SK-N-SH treated with all-trans-retinoic acid at 6 μM for 48 hours (cell line): ENCODE results near the gene COQ10A.

ENCODE experiments used
- ATAC-seq: fragments of 200-7000 bp; cut with Tn5 transposase; 3 replicates; pipeline ENCODE4 v1.9.1; 2020; ENCODE audit warnings: mild to moderate bottlenecking, moderate library complexity
- ARNTL ChIP-seq: fragments of 450-650 bp; formaldehyde crosslinking; IDR thresholded peaks from 2 replicates; pipeline ENCODE4 v1.5.0; 2020; ENCODE audit warnings: low read depth, mild to moderate bottlenecking, moderate library complexity, borderline replicate concordance
- BACH2 ChIP-seq: fragments of 250-450 bp; sonication (Bioruptor Pico); IDR thresholded peaks from 2 replicates; pipeline ENCODE4 v1.9.0; 2021; ENCODE audit warnings: mild to moderate bottlenecking, borderline replicate concordance
- CSDC2 ChIP-seq: fragments of 250-450 bp; sonication (Bioruptor Pico); IDR thresholded peaks from 2 replicates; pipeline ENCODE4 v1.5.0; 2020; ENCODE audit warnings: mild to moderate bottlenecking, moderate library complexity
- CSRNP3 ChIP-seq: fragments of 250-450 bp; sonication (Bioruptor Pico); IDR thresholded peaks from 2 replicates; pipeline ENCODE4 v1.5.1; 2021; ENCODE audit warnings: mild to moderate bottlenecking, moderate library complexity
- ESRRG ChIP-seq: fragments of 250-450 bp; sonication (Bioruptor Pico); IDR thresholded peaks from 2 replicates; pipeline ENCODE4 v1.6.1; 2021; ENCODE audit warnings: mild to moderate bottlenecking
- GLIS3 ChIP-seq: fragments of 250-450 bp; sonication (Bioruptor Pico); IDR thresholded peaks from 2 replicates; pipeline ENCODE4 v1.5.0; 2020; ENCODE audit warnings: mild to moderate bottlenecking, moderate library complexity
- ISL1 ChIP-seq: fragments of 250-450 bp; sonication (Bioruptor Pico); IDR thresholded peaks from 2 replicates; pipeline ENCODE4 v2.1.2; 2022; ENCODE audit warnings: mild to moderate bottlenecking, moderate library complexity
- OSR1 ChIP-seq: fragments of 250-450 bp; sonication (Bioruptor Pico); IDR thresholded peaks from 2 replicates; pipeline ENCODE4 v1.8.0; 2022; ENCODE audit warnings: moderate library complexity, mild to moderate bottlenecking, inconsistent platforms
- PATZ1 ChIP-seq: fragments of 250-450 bp; sonication (Bioruptor Pico); IDR thresholded peaks from 2 replicates; pipeline ENCODE4 v1.8.0; 2020; ENCODE audit warnings: mild to moderate bottlenecking, moderate library complexity, borderline replicate concordance
- POU6F1 ChIP-seq: fragments of 250-450 bp; sonication (Bioruptor Pico); IDR thresholded peaks from 2 replicates; pipeline ENCODE4 v1.8.0; 2021; ENCODE audit warnings: low read depth, mild to moderate bottlenecking, moderate library complexity, borderline replicate concordance
- PPARA ChIP-seq: fragments of 250-450 bp; sonication (Bioruptor Pico); IDR thresholded peaks from 2 replicates; pipeline ENCODE4 v1.5.0; 2020; ENCODE audit warnings: mild to moderate bottlenecking, borderline replicate concordance
- RARB ChIP-seq: fragments of 250-450 bp; sonication (Bioruptor Pico); IDR thresholded peaks from 2 replicates; pipeline ENCODE4 v1.8.0; 2021; ENCODE audit warnings: mild to moderate bottlenecking, moderate library complexity
- SNAI2 ChIP-seq: fragments of 250-450 bp; sonication (Bioruptor Pico); IDR thresholded peaks from 2 replicates; pipeline ENCODE4 v1.5.0; 2020; ENCODE audit warnings: mild to moderate bottlenecking, moderate library complexity
- TCF4 ChIP-seq: fragments of 250-450 bp; sonication (Bioruptor Pico); IDR thresholded peaks from 2 replicates; pipeline ENCODE4 v1.8.0; 2021; ENCODE audit warnings: mild to moderate bottlenecking, moderate library complexity, borderline replicate concordance
- TOX ChIP-seq: fragments of 250-450 bp; sonication (Bioruptor Pico); IDR thresholded peaks from 2 replicates; pipeline ENCODE4 v1.8.0; 2021; ENCODE audit warnings: mild to moderate bottlenecking, moderate library complexity, borderline replicate concordance
- TSHZ2 ChIP-seq: fragments of 250-450 bp; sonication (Bioruptor Pico); IDR thresholded peaks from 2 replicates; pipeline ENCODE4 v1.5.0; 2020; ENCODE audit warnings: mild to moderate bottlenecking, moderate library complexity
- ZC3H10 ChIP-seq: fragments of 250-450 bp; sonication (Bioruptor Pico); IDR thresholded peaks from 2 replicates; pipeline ENCODE4 v1.5.1; 2021; ENCODE audit warnings: mild to moderate bottlenecking, moderate library complexity
- ZFP3 ChIP-seq: fragments of 250-450 bp; sonication (Bioruptor Pico); IDR thresholded peaks from 2 replicates; pipeline ENCODE4 v1.5.0; 2020; ENCODE audit warnings: mild to moderate bottlenecking, moderate library complexity
- ZFP30 ChIP-seq: fragments of 450-650 bp; formaldehyde crosslinking; IDR thresholded peaks from 2 replicates; pipeline ENCODE4 v1.5.0; 2022; ENCODE audit warnings: mild to moderate bottlenecking, moderate library complexity
- ZNF565 ChIP-seq: fragments of 450-650 bp; formaldehyde crosslinking; conservative IDR thresholded peaks from 2 replicates; pipeline ENCODE4 v1.5.0; 2020; ENCODE audit warnings: low read depth, mild to moderate bottlenecking, moderate library complexity
- ZNF70 ChIP-seq: fragments of 450-650 bp; formaldehyde crosslinking; IDR thresholded peaks from 2 replicates; pipeline ENCODE4 v1.5.0; 2020; ENCODE audit warnings: mild to moderate bottlenecking, moderate library complexity
- ZNF8 ChIP-seq: fragments of 450-650 bp; formaldehyde crosslinking; IDR thresholded peaks from 2 replicates; pipeline ENCODE4 v1.5.0; 2020; ENCODE audit warnings: mild to moderate bottlenecking, moderate library complexity

COQ10A gene

GRCh38 chr12:56221232-56221756 lies 45.4 kb upstream of the COQ10A start:
- TF ChIP-seq ZNF70 (CRISPR knock-in tag): no peak
- no peak for TF ChIP-seq ARNTL (CRISPR knock-in tag)
- no peak for TF ChIP-seq TOX (CRISPR knock-in tag)
- no peak for TF ChIP-seq OSR1 (CRISPR knock-in tag)
- TF ChIP-seq PATZ1 (CRISPR knock-in tag): 0 out of 2 replicates have a peak, but pooled peaks have one; percentile 44
- TF ChIP-seq TCF4 (CRISPR knock-in tag): no peak
- ATAC-seq: peak; percentile 59

- ATAC-seq: peak; percentile 81
- TF ChIP-seq RARB (no peak), ISL1 (CRISPR knock-in tag) (no peak), POU6F1 (CRISPR knock-in tag) (no peak), ZC3H10 (CRISPR knock-in tag) (no peak), ZNF70 (CRISPR knock-in tag) (peak; percentile 95), GLIS3 (CRISPR knock-in tag) (0 out of 2 replicates have a peak, but pooled peaks have one; percentile 17), ARNTL (CRISPR knock-in tag) (no peak), TSHZ2 (CRISPR knock-in tag) (no peak), ESRRG (no peak), CSRNP3 (CRISPR knock-in tag) (no peak), BACH2 (CRISPR knock-in tag) (no peak), PATZ1 (CRISPR knock-in tag) (no peak), ZFP3 (CRISPR knock-in tag) (peak; percentile 75), TCF4 (CRISPR knock-in tag) (no peak), TOX (CRISPR knock-in tag) (no peak)
These were observed 44.8 kb upstream of the COQ10A start, which contains the start of gene RNF41 for GRCh38 chr12:56221757-56222530. RNF41 (minus strand) TSS chr12:56221922; CDS start chr12:56214047, 7,875 bp downstream.

- no peak for TF ChIP-seq OSR1 (CRISPR knock-in tag)
- no peak for TF ChIP-seq CSDC2 (CRISPR knock-in tag)
- TF ChIP-seq ISL1 (CRISPR knock-in tag): no peak
- TF ChIP-seq ZNF8 (CRISPR knock-in tag): no peak
- TF ChIP-seq PATZ1 (CRISPR knock-in tag): no peak
- TF ChIP-seq ARNTL (CRISPR knock-in tag): no peak
- no peak for TF ChIP-seq ZFP30 (CRISPR knock-in tag)
- no peak for TF ChIP-seq RARB
- TF ChIP-seq SNAI2: no peak
- TF ChIP-seq TCF4 (CRISPR knock-in tag): no peak
- no peak for TF ChIP-seq ZNF70 (CRISPR knock-in tag)
- TF ChIP-seq GLIS3 (CRISPR knock-in tag): no peak
- TF ChIP-seq CSRNP3 (CRISPR knock-in tag): no peak
- no peak for TF ChIP-seq BACH2 (CRISPR knock-in tag)
- TF ChIP-seq PPARA (CRISPR knock-in tag): no peak
- TF ChIP-seq ZNF565 (CRISPR knock-in tag): no peak
- TF ChIP-seq ZFP3 (CRISPR knock-in tag): no peak
- ATAC-seq: no peak
These were observed 44.2 kb upstream of the COQ10A start for GRCh38 chr12:56222531-56222895.
